H1 (cell line): ENCODE measurements around the gene HS2ST1. TPM values are rescaled to one million over a fixed set of nuclear protein-coding genes. Genes with fewer than 3 reads are reported as not detected.

ENCODE experiments used
- CTCF ChIA-PET: fragments of 300-600 bp; sonication (Branson Sonifier 250); formaldehyde crosslinking; loops from one replicate; lab custom pipeline; 2021; ENCODE audit not compliant: partially characterized antibody; lab: Charles Lee
- POLR2A ChIA-PET: fragments of 300-600 bp; sonication (Branson Sonifier 250); formaldehyde crosslinking; loops from one replicate; lab custom pipeline; 2021; ENCODE audit warnings: inconsistent platforms; ENCODE audit not compliant: partially characterized antibody; lab: Charles Lee
- DNase-seq, 2 experiments: peaks; one replicate each; pipeline versions ENCODE4 v3.0.0 to v3.0.0-alpha.2; 2010 to 2022; ENCODE audit warnings: low spot score in 2 of 2, low read depth in 1 of 2, mixed read lengths in 1 of 2
- FAIRE-seq: peaks from 2 replicates; lab custom pipeline; 2011; peaks lifted over from hg19 to GRCh38; lab: Jason Lieb, UNC
- H2AFZ ChIP-seq: 2 replicates; pipeline ENCODE4 v1.8.1; 2012; ENCODE audit warnings: low read length, inconsistent platforms
- H2AK5ac ChIP-seq: 2 replicates; pipeline ENCODE4 v1.6.1; 2013; ENCODE audit warnings: low read depth, low read length
- H2BK120ac ChIP-seq: replicated peaks from 2 replicates; pipeline ENCODE3; 2013; ENCODE audit warnings: low read depth, low read length, inconsistent platforms
- H2BK12ac ChIP-seq: 2 replicates; pipeline ENCODE4 v1.6.1; 2013; ENCODE audit warnings: low read depth, low read length
- H2BK15ac ChIP-seq: 2 replicates; pipeline ENCODE4 v1.6.1; 2013; ENCODE audit warnings: low read length
- H2BK20ac ChIP-seq: 2 replicates; pipeline ENCODE4 v1.6.1; 2013; ENCODE audit warnings: low read length
- H2BK5ac ChIP-seq: 2 replicates; pipeline ENCODE4 v1.6.1; 2013; ENCODE audit warnings: low read depth, low read length
- H3K14ac ChIP-seq: 2 replicates; pipeline ENCODE4 v1.6.1; 2013; ENCODE audit warnings: inconsistent platforms; ENCODE audit not compliant: insufficient read length
- H3K18ac ChIP-seq: 2 replicates; pipeline ENCODE4 v1.6.1; 2013; ENCODE audit warnings: low read length; ENCODE audit errors: extremely low read depth
- H3K23ac ChIP-seq: 2 replicates; pipeline ENCODE4 v1.6.1; 2013; ENCODE audit warnings: inconsistent platforms; ENCODE audit not compliant: insufficient read length
- H3K23me2 ChIP-seq: 2 replicates; pipeline ENCODE4 v1.6.1; 2013; ENCODE audit warnings: low read depth, low read length
- H3K27ac ChIP-seq: 2 replicates; pipeline ENCODE4 v1.6.1; 2011; ENCODE audit warnings: low read depth, low read length, inconsistent platforms
- H3K27me3 ChIP-seq, 4 experiments: replicated peaks in 1 of 4; 1 replicate in 1 of 4; 2 replicates in 3 of 4; pipeline versions ENCODE4 v1.6.1 to v1.8.1; 2011 to 2013; ENCODE audit warnings: low read length in 3 of 4, mild to moderate bottlenecking in 3 of 4, inconsistent platforms in 2 of 4, mixed read lengths in 2 of 4, moderate library complexity in 1 of 4; ENCODE audit not compliant: control insufficient read depth in 3 of 4, insufficient read depth in 3 of 4; ENCODE audit errors: extremely low read depth in 1 of 4
- H3K36me3 ChIP-seq, 4 experiments: 2 replicates each; pipeline versions ENCODE4 v1.6.1 to v1.8.1; 2011 to 2013; ENCODE audit warnings: mild to moderate bottlenecking in 4 of 4, low read length in 3 of 4, moderate library complexity in 2 of 4, control low read depth in 1 of 4, inconsistent platforms in 1 of 4; ENCODE audit not compliant: insufficient read depth in 4 of 4, control insufficient read depth in 2 of 4
- H3K4ac ChIP-seq: replicated peaks from 2 replicates; pipeline ENCODE3; 2013; ENCODE audit warnings: low read length, low read depth, mixed read lengths, inconsistent platforms; ENCODE audit not compliant: insufficient read length
- H3K4me1 ChIP-seq, 4 experiments: replicated peaks in 1 of 4; 1 replicate in 1 of 4; 2 replicates in 3 of 4; pipeline versions ENCODE4 v1.6.1 to v1.8.1; 2011 to 2013; ENCODE audit warnings: low read length in 3 of 4, inconsistent platforms in 2 of 4, mixed read lengths in 1 of 4; ENCODE audit not compliant: insufficient read depth in 4 of 4, control insufficient read depth in 3 of 4
- H3K4me2 ChIP-seq, 2 experiments: 2 replicates each; pipeline versions ENCODE4 v1.6.1 to v1.8.1; 2011 to 2013; ENCODE audit warnings: low read depth in 2 of 2, low read length in 2 of 2, control low read depth in 1 of 2, inconsistent platforms in 1 of 2, mild to moderate bottlenecking in 1 of 2; ENCODE audit not compliant: insufficient read depth in 1 of 2
- H3K4me3 ChIP-seq, 4 experiments: fragments of 200-600, 300-600 bp in 1 of 4; sonication (generic), shearing (Covaris generic), sonication (Bioruptor Twin) in 1 of 4; 2 replicates each; pipeline versions ENCODE4 v1.5.1 to v1.8.1; 2011 to 2016; ENCODE audit warnings: low read length in 4 of 4, low read depth in 3 of 4, control low read depth in 2 of 4, inconsistent platforms in 2 of 4, mild to moderate bottlenecking in 2 of 4, mixed read lengths in 1 of 4, moderate library complexity in 1 of 4; ENCODE audit not compliant: insufficient read depth in 2 of 4; ENCODE audit errors: extremely low read depth in 1 of 4
- H3K56ac ChIP-seq: replicated peaks from 2 replicates; pipeline ENCODE3; 2013; ENCODE audit warnings: low read depth, mild to moderate bottlenecking, mixed read lengths, low read length, inconsistent platforms; ENCODE audit not compliant: insufficient read length
- H3K79me1 ChIP-seq: 2 replicates; pipeline ENCODE4 v1.6.1; 2013; ENCODE audit warnings: low read depth, low read length, control low read depth
- H3K79me2 ChIP-seq, 2 experiments: 2 replicates each; pipeline versions ENCODE4 v1.6.1 to v1.8.1; 2012 to 2013; ENCODE audit warnings: low read length in 2 of 2, mild to moderate bottlenecking in 2 of 2, inconsistent platforms in 1 of 2; ENCODE audit not compliant: insufficient read depth in 2 of 2, control insufficient read depth in 1 of 2
- H3K9ac ChIP-seq, 4 experiments: replicated peaks in 1 of 4; 1 replicate in 1 of 4; 2 replicates in 3 of 4; pipeline versions ENCODE4 v1.6.1 to v1.8.1; 2011 to 2013; ENCODE audit warnings: low read depth in 3 of 4, low read length in 3 of 4, control low read depth in 2 of 4, mild to moderate bottlenecking in 2 of 4, moderate library complexity in 2 of 4, inconsistent platforms in 1 of 4; ENCODE audit errors: extremely low read depth in 1 of 4
- H3K9me3 ChIP-seq, 2 experiments: 2 replicates each; pipeline versions ENCODE4 v1.6.1 to v1.8.1; 2012 to 2013; ENCODE audit warnings: mild to moderate bottlenecking in 2 of 2, moderate library complexity in 2 of 2, control low read depth in 1 of 2, inconsistent platforms in 1 of 2, low read depth in 1 of 2, low read length in 1 of 2, mixed read lengths in 1 of 2; ENCODE audit not compliant: insufficient read depth in 2 of 2
- H4K20me1 ChIP-seq, 2 experiments: replicated peaks in 1 of 2; 2 replicates each; pipeline versions ENCODE3 to v1.8.1; 2011 to 2013; ENCODE audit warnings: inconsistent platforms in 2 of 2, low read length in 2 of 2, mild to moderate bottlenecking in 1 of 2; ENCODE audit not compliant: insufficient read depth in 2 of 2, control insufficient read depth in 1 of 2
- H4K5ac ChIP-seq: 2 replicates; pipeline ENCODE4 v1.6.1; 2013; ENCODE audit warnings: low read length, low read depth, mixed read lengths, inconsistent platforms; ENCODE audit not compliant: insufficient read length
- H4K8ac ChIP-seq: 2 replicates; pipeline ENCODE4 v1.8.0; 2013; ENCODE audit warnings: mild to moderate bottlenecking, moderate library complexity, low read length, inconsistent platforms; ENCODE audit not compliant: insufficient read depth; ENCODE audit errors: extremely low read depth
- H4K91ac ChIP-seq: replicated peaks from 2 replicates; pipeline ENCODE3; 2013; ENCODE audit warnings: low read length, mixed read lengths, inconsistent platforms; ENCODE audit not compliant: insufficient read length
- JUND ChIP-seq: IDR thresholded peaks from 2 replicates; pipeline ENCODE4 v1.6.1; 2011; ENCODE audit warnings: mild to moderate bottlenecking, improper control_type of control experiment, low read length
- MAFK ChIP-seq: IDR thresholded peaks from 2 replicates; pipeline ENCODE4 v1.6.1; 2012; ENCODE audit warnings: low read depth, mild to moderate bottlenecking, improper control_type of control experiment, low read length
- TEAD4 ChIP-seq: IDR thresholded peaks from 2 replicates; pipeline ENCODE4 v1.6.1; 2012; ENCODE audit warnings: low read depth, low read length, inconsistent platforms, mixed read lengths
- WGBS, 2 experiments: shearing (Covaris generic) in 1 of 2; methylation state at CpG; one replicate each; pipeline versions ENCODE4 v1.1.6 to v1.1.7; 2013 to 2015; ENCODE audit warnings: low lambda C conversion rate in 2 of 2, mixed read lengths in 2 of 2, inconsistent platforms in 1 of 2, low coverage in 1 of 2, missing lambda C conversion rate in 1 of 2; ENCODE audit not compliant: insufficient replicate concordance in 2 of 2, insufficient coverage in 1 of 2, insufficient read length in 1 of 2; ENCODE audit errors: extremely low coverage in 1 of 2, missing lambda C conversion rate in 1 of 2; 5-methylcytosine and 5-hydroxymethylcytosine counted together
- polyA plus RNA-seq, 7 experiments: library from polyadenylated mRNA; depleted of rRNA in 3 of 7; stranded (reverse) in 5 of 7; unstranded in 2 of 7; fragments of >200 nt in 5 of 7; fragments of 200-250 nt in 2 of 7; gene quantifications; 1 replicate in 5 of 7; 2 replicates in 1 of 7; 4 replicates in 1 of 7; pipeline versions ENCODE4 v1.2.1 to v1.2.3, GENCODE V29; 2011 to 2013; ENCODE audit warnings: missing spikeins in 2 of 7, mixed read lengths in 2 of 7
- total RNA-seq: library from RNA; stranded (reverse); fragmentation: NEBNext Ultra II Directional; extraction: Animal tissue kit (Norgen Biotek cat#: 25700); gene quantifications from 2 replicates; pipeline ENCODE4 v1.2.1, GENCODE V29; 2021

HS2ST1 gene
- total and polyA plus RNA-seq, 2 of the 8 experiments (the other 6 are each of a cell fraction or from before 2014, with no cell fraction given), result 5.2 to 28.3 TPM

- Histone ChIP-seq H3K9ac (no peak overlapping the region), H3K4me2 (no peak overlapping the region), H4K91ac (no peak overlapping the region), H3K79me2 (no peaks in the 10 kb centered on the region), H2BK20ac (no peak overlapping the region), H3K14ac (no peak overlapping the region), H4K8ac (no peak overlapping the region), H3K23ac (no peak overlapping the region), H3K23me2 (no peaks in the 10 kb centered on the region), H3K4me1 (peaks cover 0 to 4% (median 1%) of the 10 kb centered on the region in 4 experiments; a peak in 4 of 7 replicates), H3K27me3 (no peaks in the 10 kb centered on the region), H3K79me1 (no peaks in the 10 kb centered on the region), H2BK120ac (no peak overlapping the region), H2BK5ac (no peak overlapping the region), H2AK5ac (no peak overlapping the region), H2BK12ac (no peak overlapping the region), H4K5ac (no peak overlapping the region), H2AFZ (no peak overlapping the region), H3K4me3 (no peak overlapping the region), H2BK15ac (no peak overlapping the region), H3K4ac (no peak overlapping the region), H3K56ac (no peak overlapping the region), H3K36me3 (no peaks in the 10 kb centered on the region), H3K9me3 (no peaks in the 10 kb centered on the region), H3K18ac (no peak overlapping the region), H3K27ac (no peak overlapping the region), H4K20me1 (no peaks in the 10 kb centered on the region)
- 100% methylated on average over 1 of the region's 1 CpG; no CpG with 5 or more reads in 1 of the 2 experiments for WGBS, 2 experiments
- no peak for FAIRE-seq
- ChIA-PET POLR2A (no interaction called here), CTCF (interaction anchor here (0.6 to 2.7 kb wide), 4 partner anchors 9 to 157 kb away, joined by 3 to 8 read pairs (median 5); no protein-coding TSS in a partner anchor)
- DNase-seq, result no peak
- TF ChIP-seq JUND, result no peak
- TF ChIP-seq MAFK, result no peak
- TF ChIP-seq TEAD4, result no peak
Measured at GRCh38 chr1:87122243-87122642, 207.8 kb downstream of the HS2ST1 start.
